H1 (cell line): ENCODE results near the gene MRPS12. TPM values are rescaled to one million over a fixed set of nuclear protein-coding genes. Genes with fewer than 3 reads are reported as not detected.

Source experiments
- BACH1 ChIP-seq: IDR thresholded peaks from 2 replicates; pipeline ENCODE4 v1.6.1; 2012; ENCODE audit warnings: low read length, improper control_type of control experiment
- CBX8 ChIP-seq: fragments of 300-800, 300-1000 bp; sonication (generic); IDR thresholded peaks from 2 replicates; pipeline ENCODE4 v1.7.1; 2016; ENCODE audit warnings: low read depth, low read length, borderline replicate concordance
- CEBPB ChIP-seq: IDR thresholded peaks from 2 replicates; pipeline ENCODE4 v1.6.1; 2012; ENCODE audit warnings: low read depth, low read length
- EGR1 ChIP-seq: IDR thresholded peaks from 2 replicates; pipeline ENCODE4 v1.6.1; 2011; ENCODE audit warnings: low read depth, low read length, borderline replicate concordance
- EP300 ChIP-seq, 2 experiments: IDR thresholded peaks; 1 replicate in 1 of 2; 2 replicates in 1 of 2; pipeline ENCODE4 v1.6.1; 2011 to 2012; ENCODE audit warnings: low read depth in 2 of 2, low read length in 2 of 2, mild to moderate bottlenecking in 2 of 2, borderline replicate concordance in 1 of 2, inconsistent platforms in 1 of 2, moderate library complexity in 1 of 2
- HDAC6 ChIP-seq: IDR thresholded peaks from one replicate; pipeline ENCODE4 v1.7.1; 2012; ENCODE audit warnings: low read depth, mild to moderate bottlenecking, inconsistent platforms, low read length, moderate library complexity
- KDM5A ChIP-seq: fragments of 200-600 bp; IDR thresholded peaks from 2 replicates; pipeline ENCODE4 v1.7.1; 2012; ENCODE audit warnings: mild to moderate bottlenecking, low read length, inconsistent platforms, mixed read lengths
- RAD21 ChIP-seq, 2 experiments: IDR thresholded peaks in 1 of 2; conservative IDR thresholded peaks in 1 of 2; 2 replicates each; pipeline ENCODE4 v1.6.1; 2011; ENCODE audit warnings: low read depth in 2 of 2, low read length in 2 of 2, improper control_type of control experiment in 1 of 2, inconsistent platforms in 1 of 2, mild to moderate bottlenecking in 1 of 2, moderate library complexity in 1 of 2
- SP1 ChIP-seq: IDR thresholded peaks from 2 replicates; pipeline ENCODE4 v1.6.1; 2011; ENCODE audit warnings: low read depth, low read length
- TEAD4 ChIP-seq: IDR thresholded peaks from 2 replicates; pipeline ENCODE4 v1.6.1; 2012; ENCODE audit warnings: low read depth, low read length, inconsistent platforms, mixed read lengths
- polyA plus RNA-seq, 7 experiments: library from polyadenylated mRNA; depleted of rRNA in 3 of 7; stranded (reverse) in 5 of 7; unstranded in 2 of 7; fragments of >200 nt in 5 of 7; fragments of 200-250 nt in 2 of 7; gene quantifications; 1 replicate in 5 of 7; 2 replicates in 1 of 7; 4 replicates in 1 of 7; pipeline versions ENCODE4 v1.2.1 to v1.2.3, GENCODE V29; 2011 to 2013; ENCODE audit warnings: missing spikeins in 2 of 7, mixed read lengths in 2 of 7
- total RNA-seq: library from RNA; stranded (reverse); fragmentation: NEBNext Ultra II Directional; extraction: Animal tissue kit (Norgen Biotek cat#: 25700); gene quantifications from 2 replicates; pipeline ENCODE4 v1.2.1, GENCODE V29; 2021
- TF ChIP-seq, protein P1 (sequence below), 3 experiments: IDR thresholded peaks; 1 replicate in 2 of 3; 2 replicates in 1 of 3; pipeline versions ENCODE4 v1.5.1 to v1.6.1; 2011; ENCODE audit warnings: low read length in 3 of 3, mild to moderate bottlenecking in 3 of 3, inconsistent platforms in 2 of 3, low read depth in 1 of 3, moderate library complexity in 1 of 3; ENCODE audit not compliant: insufficient read depth in 1 of 3; ENCODE audit errors: control extremely low read depth in 1 of 3

MRPS12 gene
- total and polyA plus RNA-seq, 2 of the 8 experiments (the other 6 are each of a cell fraction or from before 2014, with no cell fraction given): 79.0 to 175 TPM

DNA sequence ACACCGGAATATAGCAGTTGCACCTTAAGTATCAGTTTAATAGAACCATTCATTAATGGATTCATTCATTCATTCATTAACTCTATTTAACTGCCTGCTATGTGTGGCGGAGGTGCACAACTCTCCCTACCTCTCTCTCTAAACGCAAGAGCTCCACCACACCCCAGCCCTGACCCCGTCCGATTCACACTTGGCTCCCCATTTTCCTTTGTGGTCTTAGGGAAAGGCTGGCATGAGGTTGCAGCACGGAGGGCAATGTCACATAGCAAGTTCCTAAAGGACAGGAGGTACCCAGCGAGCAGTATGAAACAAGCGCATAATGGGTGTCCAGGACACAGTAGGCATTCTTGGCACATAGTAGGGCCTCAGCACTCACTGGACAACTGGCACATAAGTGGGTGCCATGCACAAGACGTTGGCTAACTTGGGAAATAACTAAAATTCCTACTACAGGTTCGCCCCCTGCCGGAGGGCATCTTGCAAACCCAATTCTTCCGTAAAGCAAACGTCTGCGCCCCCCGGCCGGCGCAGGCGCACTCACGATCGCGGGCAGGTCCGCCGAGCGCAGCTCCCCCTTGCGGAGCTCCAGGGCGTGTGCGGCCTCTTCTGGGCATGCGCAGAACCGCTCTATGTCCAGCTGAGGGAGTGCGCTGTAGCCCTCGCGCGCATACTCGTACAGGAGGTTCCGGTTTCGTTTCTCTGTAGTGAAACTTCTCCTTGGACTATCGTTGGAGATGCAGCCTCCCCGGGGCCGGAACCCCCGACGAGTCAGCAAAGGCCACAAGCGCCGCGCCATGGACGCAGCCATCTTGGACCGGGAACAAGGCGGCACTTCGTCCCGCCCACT lies 592 bp upstream of the MRPS12 start, which contains the start of gene SARS2 (continued):
- TF ChIP-seq, protein P1, sequence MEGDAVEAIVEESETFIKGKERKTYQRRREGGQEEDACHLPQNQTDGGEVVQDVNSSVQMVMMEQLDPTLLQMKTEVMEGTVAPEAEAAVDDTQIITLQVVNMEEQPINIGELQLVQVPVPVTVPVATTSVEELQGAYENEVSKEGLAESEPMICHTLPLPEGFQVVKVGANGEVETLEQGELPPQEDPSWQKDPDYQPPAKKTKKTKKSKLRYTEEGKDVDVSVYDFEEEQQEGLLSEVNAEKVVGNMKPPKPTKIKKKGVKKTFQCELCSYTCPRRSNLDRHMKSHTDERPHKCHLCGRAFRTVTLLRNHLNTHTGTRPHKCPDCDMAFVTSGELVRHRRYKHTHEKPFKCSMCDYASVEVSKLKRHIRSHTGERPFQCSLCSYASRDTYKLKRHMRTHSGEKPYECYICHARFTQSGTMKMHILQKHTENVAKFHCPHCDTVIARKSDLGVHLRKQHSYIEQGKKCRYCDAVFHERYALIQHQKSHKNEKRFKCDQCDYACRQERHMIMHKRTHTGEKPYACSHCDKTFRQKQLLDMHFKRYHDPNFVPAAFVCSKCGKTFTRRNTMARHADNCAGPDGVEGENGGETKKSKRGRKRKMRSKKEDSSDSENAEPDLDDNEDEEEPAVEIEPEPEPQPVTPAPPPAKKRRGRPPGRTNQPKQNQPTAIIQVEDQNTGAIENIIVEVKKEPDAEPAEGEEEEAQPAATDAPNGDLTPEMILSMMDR (IDR thresholded peaks at IDR 0.05; ENCODE audit: control extremely low read depth in 1 of 3, insufficient read depth in 1 of 3, low read depth in 1 of 3, low read length in 3 of 3): peak; percentile 92 to 98 (median 93)
- TF ChIP-seq CEBPB (peak; percentile 19; the same call in 1 of the 2 replicates), CBX8 (no peak), HDAC6 (no peak), BACH1 (no peak), SP1 (no peak), EGR1 (no peak), RAD21 (IDR thresholded peaks at IDR 0.05 in 1 of 2, conservative IDR thresholded peaks at IDR 0.05 in 1 of 2; ENCODE audit: low read depth in 2 of 2, low read length in 2 of 2) (peak; percentile 55 to 62), KDM5A (peak; percentile 72; the same call in 1 of the 2 replicates), TEAD4 (peak; percentile 88), EP300 (IDR thresholded peaks at IDR 0.05; ENCODE audit: borderline replicate concordance in 1 of 2, low read depth in 2 of 2, low read length in 2 of 2) (no peak)
